Mesendoderm (in vitro differentiated cells): ENCODE data around the gene PCDHGA8.
"Not testable (repeated sequence)": the region's sequence is repeated elsewhere in the genome, so short reads cannot be mapped to it uniquely, and the experiment has no call there.

Source experiments
- DNase-seq: peaks from one replicate; pipeline ENCODE4 v3.0.0; 2013
- H2AK5ac ChIP-seq: 2 replicates; pipeline ENCODE4 v1.6.1; 2013; ENCODE audit warnings: low read length, inconsistent platforms
- H2BK120ac ChIP-seq: 2 replicates; pipeline ENCODE4 v1.6.1; 2013; ENCODE audit warnings: low read depth, mild to moderate bottlenecking, low read length, moderate library complexity, mixed read lengths
- H2BK15ac ChIP-seq: replicated peaks from 2 replicates; pipeline ENCODE4 v1.6.1; 2013; ENCODE audit warnings: low read depth, mild to moderate bottlenecking, moderate library complexity
- H2BK5ac ChIP-seq: 2 replicates; pipeline ENCODE4 v1.6.1; 2013; ENCODE audit warnings: low read length, inconsistent platforms
- H3K18ac ChIP-seq: 2 replicates; pipeline ENCODE4 v1.6.1; 2013; ENCODE audit warnings: mild to moderate bottlenecking, low read length, mixed read lengths
- H3K23ac ChIP-seq: one replicate; pipeline ENCODE4 v1.6.1; 2013; ENCODE audit warnings: low read length
- H3K27ac ChIP-seq: 2 replicates; pipeline ENCODE4 v1.5.1; 2013; ENCODE audit warnings: low read depth, mild to moderate bottlenecking, inconsistent platforms, low read length, moderate library complexity
- H3K27me3 ChIP-seq: 2 replicates; pipeline ENCODE4 v1.6.1; 2013; ENCODE audit warnings: low read length, control low read depth, mild to moderate bottlenecking, inconsistent platforms; ENCODE audit not compliant: insufficient read depth, poor library complexity
- H3K36me3 ChIP-seq: 2 replicates; pipeline ENCODE4 v1.6.1; 2013; ENCODE audit warnings: low read length, inconsistent platforms; ENCODE audit not compliant: control insufficient read depth, insufficient read depth
- H3K4ac ChIP-seq: one replicate; pipeline ENCODE4 v1.6.1; 2013; ENCODE audit warnings: low read depth, mild to moderate bottlenecking, low read length, moderate library complexity
- H3K4me1 ChIP-seq: 2 replicates; pipeline ENCODE4 v1.6.1; 2013; ENCODE audit warnings: low read depth, low read length, inconsistent platforms; ENCODE audit not compliant: control insufficient read depth
- H3K4me2 ChIP-seq: 2 replicates; pipeline ENCODE4 v1.6.1; 2013; ENCODE audit warnings: low read length
- H3K4me3 ChIP-seq: 2 replicates; pipeline ENCODE4 v1.5.1; 2013; ENCODE audit warnings: mild to moderate bottlenecking, low read length
- H3K56ac ChIP-seq: one replicate; pipeline ENCODE4 v1.6.1; 2013; ENCODE audit warnings: low read length
- H3K79me1 ChIP-seq: 2 replicates; pipeline ENCODE4 v1.6.1; 2013; ENCODE audit warnings: low read length, inconsistent platforms
- H3K79me2 ChIP-seq: 2 replicates; pipeline ENCODE4 v1.6.1; 2013; ENCODE audit warnings: mild to moderate bottlenecking, low read length; ENCODE audit not compliant: control insufficient read depth, insufficient read depth
- H3K9ac ChIP-seq: 2 replicates; pipeline ENCODE4 v1.6.1; 2013; ENCODE audit warnings: low read length, inconsistent platforms
- H4K5ac ChIP-seq: one replicate; pipeline ENCODE4 v1.6.1; 2013; ENCODE audit warnings: low read length
- H4K8ac ChIP-seq: one replicate; pipeline ENCODE4 v1.6.1; 2013; ENCODE audit warnings: low read depth, mild to moderate bottlenecking, control low read depth, low read length, moderate library complexity
- WGBS: extraction: QIAGEN DNeasy Blood & Tissue Kit; methylation state at CpG from one replicate; pipeline ENCODE4 v1.1.7; 2013; ENCODE audit warnings: low lambda C conversion rate, missing lambda C conversion rate; ENCODE audit not compliant: insufficient coverage; ENCODE audit errors: extremely low coverage; 5-methylcytosine and 5-hydroxymethylcytosine counted together

Gene PCDHGA8

DNA sequence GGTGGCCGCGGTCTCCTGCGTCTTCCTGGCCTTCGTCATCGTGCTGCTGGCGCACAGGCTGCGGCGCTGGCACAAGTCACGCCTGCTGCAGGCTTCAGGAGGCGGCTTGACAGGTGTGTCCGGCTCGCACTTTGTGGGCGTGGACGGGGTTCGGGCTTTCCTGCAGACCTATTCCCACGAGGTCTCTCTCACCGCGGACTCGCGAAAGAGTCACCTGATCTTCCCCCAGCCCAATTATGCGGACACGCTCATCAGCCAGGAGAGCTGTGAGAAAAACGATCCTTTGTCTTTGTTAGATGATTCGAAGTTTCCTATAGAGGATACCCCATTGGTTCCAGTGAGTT lies 22.8 kb downstream of the PCDHGA8 start:
- H3K79me1 ChIP-seq, H4K5ac ChIP-seq, H4K8ac ChIP-seq, H3K79me2 ChIP-seq, H3K27me3 ChIP-seq, H3K9ac ChIP-seq, H2BK5ac ChIP-seq, H3K56ac ChIP-seq, H3K36me3 ChIP-seq, H3K4ac ChIP-seq, DNase-seq, H3K4me1 ChIP-seq, H2BK15ac ChIP-seq, H3K4me2 ChIP-seq, H3K23ac ChIP-seq, H3K27ac ChIP-seq, H3K18ac ChIP-seq, H2AK5ac ChIP-seq, H2BK120ac ChIP-seq, H3K4me3 ChIP-seq: not testable (repeated sequence)
- no CpG with 5 or more reads among the region's 24 CpGs for WGBS

GRCh38 chr5:141417494-141418172 lies 25.2 kb downstream of the PCDHGA8 start, which contains the start of gene PCDHGB7:
PCDHGB7 (plus strand) TSS chr5:141417677; CDS start chr5:141417860, 183 bp downstream.
- not testable (repeated sequence) for H3K27ac ChIP-seq, H3K79me2 ChIP-seq, H2BK5ac ChIP-seq, H4K5ac ChIP-seq, H3K18ac ChIP-seq, H3K36me3 ChIP-seq, H3K23ac ChIP-seq, H3K79me1 ChIP-seq, H2BK120ac ChIP-seq, H2BK15ac ChIP-seq, H2AK5ac ChIP-seq, H3K4me1 ChIP-seq, H3K4ac ChIP-seq, H3K27me3 ChIP-seq, H4K8ac ChIP-seq
- H3K4me2 ChIP-seq, result peak within 1 kb of the TSS; percentile 25
- WGBS, result no CpG with 5 or more reads among the region's 47 CpGs
- peak within 1 kb of the TSS; percentile 75 for H3K9ac ChIP-seq
- H3K4me3 ChIP-seq, result peak within 1 kb of the TSS; percentile 70
- peak; percentile 92 for DNase-seq
- peak within 1 kb of the TSS; percentile 92 for H3K56ac ChIP-seq

- H3K79me1 ChIP-seq, result no peaks in the 10 kb centered on the region
- no CpG with 5 or more reads among the region's 74 CpGs for WGBS
- no peak overlapping the region for H3K4me3 ChIP-seq
- no peak overlapping the region for H4K8ac ChIP-seq
- H3K4ac ChIP-seq, result no peak overlapping the region
- no peaks in the 10 kb centered on the region for H3K36me3 ChIP-seq
- no peak overlapping the region for H3K9ac ChIP-seq
- H3K18ac ChIP-seq, result no peak overlapping the region
- H3K4me1 ChIP-seq, result no peaks in the 10 kb centered on the region
- no peak overlapping the region for H3K56ac ChIP-seq
- H3K23ac ChIP-seq, result no peak overlapping the region
- H2BK5ac ChIP-seq, result no peak overlapping the region
- no peak overlapping the region for H3K27ac ChIP-seq
- no peaks in the 10 kb centered on the region for H3K79me2 ChIP-seq
- H3K4me2 ChIP-seq, result no peak overlapping the region
- H4K5ac ChIP-seq, result no peak overlapping the region
- no peaks in the 10 kb centered on the region for H3K27me3 ChIP-seq
- no peak overlapping the region for H2BK15ac ChIP-seq
- no peak overlapping the region for H2AK5ac ChIP-seq
- DNase-seq, result no peak
- H2BK120ac ChIP-seq, result no peak overlapping the region
Observed at GRCh38 chr5:141419074-141419880, 26.8 kb downstream of the PCDHGA8 start.

GRCh38 chr5:141420855-141421488 lies 28.5 kb downstream of the PCDHGA8 start, which contains the start of gene PCDHGA11:
PCDHGA11 (plus strand) TSS chr5:141421051; CDS start chr5:141421228, 177 bp downstream.
- Histone ChIP-seq H3K4me1 (no peaks in the 10 kb centered on the region), H2BK5ac (no peak within 1 kb of the TSS), H4K8ac (no peak within 1 kb of the TSS), H3K4ac (no peak within 1 kb of the TSS), H3K18ac (no peak within 1 kb of the TSS), H3K27ac (no peak within 1 kb of the TSS), H3K27me3 (no peaks in the 10 kb centered on the region), H3K56ac (no peak within 1 kb of the TSS), H3K79me2 (no peaks in the 10 kb centered on the region), H3K79me1 (no peaks in the 10 kb centered on the region), H2AK5ac (no peak within 1 kb of the TSS), H3K4me2 (no peak within 1 kb of the TSS), H3K23ac (no peak within 1 kb of the TSS), H2BK120ac (no peak within 1 kb of the TSS), H3K9ac (no peak within 1 kb of the TSS), H3K4me3 (no peak within 1 kb of the TSS), H2BK15ac (no peak within 1 kb of the TSS), H4K5ac (no peak within 1 kb of the TSS), H3K36me3 (no peaks in the 10 kb centered on the region)
- DNase-seq, result peak; percentile 73
- WGBS, result no CpG with 5 or more reads among the region's 42 CpGs

- H3K4me3 ChIP-seq, result no peak overlapping the region
- H2BK5ac ChIP-seq, result no peak overlapping the region
- H3K4ac ChIP-seq, result no peak overlapping the region
- H2BK15ac ChIP-seq, result no peak overlapping the region
- no peak overlapping the region for H3K18ac ChIP-seq
- H3K9ac ChIP-seq, result no peak overlapping the region
- no peaks in the 10 kb centered on the region for H3K36me3 ChIP-seq
- no peak overlapping the region for H2AK5ac ChIP-seq
- WGBS, result no CpG with 5 or more reads among the region's 13 CpGs
- no peak overlapping the region for H3K4me2 ChIP-seq
- H3K79me1 ChIP-seq, result no peaks in the 10 kb centered on the region
- no peak overlapping the region for H4K8ac ChIP-seq
- no peak overlapping the region for H3K23ac ChIP-seq
- no peaks in the 10 kb centered on the region for H3K4me1 ChIP-seq
- H3K56ac ChIP-seq, result no peak overlapping the region
- no peak overlapping the region for H4K5ac ChIP-seq
- H3K27ac ChIP-seq, result no peak overlapping the region
- no peak for DNase-seq
- H3K79me2 ChIP-seq, result no peaks in the 10 kb centered on the region
- H2BK120ac ChIP-seq, result no peak overlapping the region
- H3K27me3 ChIP-seq, result no peaks in the 10 kb centered on the region
Observed at GRCh38 chr5:141421489-141421855, 29.0 kb downstream of the PCDHGA8 start.
